ENCODE results near the gene SCGB1D4. TPM values are rescaled to one million over a fixed set of nuclear protein-coding genes. Genes with fewer than 3 reads are reported as not detected.

The SCGB1D4 gene
- total and polyA plus RNA-seq, 2 donors (not counting 3 experiments of a cell fraction or from before 2014, with no cell fraction given), result not detected

GRCh38 chr11:62260261-62260953 lies 38.5 kb downstream of the SCGB1D4 start:
- no peaks in the 10 kb centered on the region for H3K9me1 ChIP-seq (replicated peaks; ENCODE audit: control insufficient read depth, extremely low read depth, insufficient read depth, low read length)
- no peaks in the 10 kb centered on the region for H3K79me2 ChIP-seq (ENCODE audit: control insufficient read depth, insufficient read depth, low read length)
- no peak overlapping the region for H3K4me3 ChIP-seq (replicated peaks in 1 of 3; ENCODE audit: insufficient read depth in 1 of 3, low read depth in 1 of 3, low read length in 3 of 3)
- no TSS peak for BruUV-seq (replicated peaks)
- no peak overlapping the region for H3K9ac ChIP-seq (replicated peaks; ENCODE audit: extremely low read depth, insufficient read depth, low read length)
- no peak for TF ChIP-seq GATA2 (IDR thresholded peaks at IDR 0.05; ENCODE audit: insufficient read depth, insufficient read length, low read depth, low read length)
- no peak for TF ChIP-seq CTCF (IDR thresholded peaks at IDR 0.05; ENCODE audit: extremely low read depth in 1 of 2, insufficient read depth in 1 of 2, low read depth in 1 of 2, low read length in 2 of 2)
- no peak for TF ChIP-seq EZH2 (IDR thresholded peaks at IDR 0.05; ENCODE audit: borderline replicate concordance, low read depth, low read length, severe bottlenecking)
- TF ChIP-seq POLR2A (IDR thresholded peaks at IDR 0.05; ENCODE audit: low read depth, low read length), result no peak
- no peak for DNase-seq (ENCODE audit: low read depth, low spot score)
- ChIA-PET CTCF (interaction anchor here (1.0 kb wide), 1 partner anchor 135 kb away, joined by 4 read pairs; no protein-coding TSS in a partner anchor), POLR2A (no interaction called here)
- H3K27me3 ChIP-seq (ENCODE audit: control insufficient read depth in 2 of 2, insufficient read depth in 2 of 2, low read length in 2 of 2), result peaks cover 2 to 15% of the 10 kb centered on the region in 2 experiments
- no peaks in the 10 kb centered on the region for H3K36me3 ChIP-seq (ENCODE audit: control insufficient read depth in 2 of 2, extremely low read depth in 1 of 2, insufficient read depth in 2 of 2, low read length in 2 of 2)
- H3K4me1 ChIP-seq (ENCODE audit: control insufficient read depth, extremely low read depth, insufficient read depth, low read length), result peaks cover 15% of the 10 kb centered on the region
- intact Hi-C loops (cut with micrococcal nuclease) (no loop called here), dilution Hi-C loops (cut with MboI; ENCODE audit: extremely low pct_ligation_motif_present, low sequenced_read_pairs) (no loop called here)
- no peaks in the 10 kb centered on the region for H3K9me3 ChIP-seq (replicated peaks; ENCODE audit: control insufficient read depth, insufficient read depth, low read length)
- H2AFZ ChIP-seq (ENCODE audit: low read depth, low read length), result no peak overlapping the region
- no peaks in the 10 kb centered on the region for H4K20me1 ChIP-seq (replicated peaks; ENCODE audit: control insufficient read depth, extremely low read depth, insufficient read depth, low read length)
- H3K27ac ChIP-seq (ENCODE audit: insufficient read depth, low read depth, low read length), result no peak overlapping the region
- FAIRE-seq, result no peak
- no peak overlapping the region for H3K4me2 ChIP-seq (ENCODE audit: insufficient read depth, low read length)

- Histone ChIP-seq H4K20me1 (replicated peaks; ENCODE audit: control insufficient read depth, extremely low read depth, insufficient read depth, low read length) (no peaks in the 10 kb centered on the region), H3K79me2 (ENCODE audit: control insufficient read depth, insufficient read depth, low read length) (no peaks in the 10 kb centered on the region), H3K4me2 (ENCODE audit: insufficient read depth, low read length) (no peak overlapping the region), H3K9ac (replicated peaks; ENCODE audit: extremely low read depth, insufficient read depth, low read length) (no peak overlapping the region), H3K9me3 (replicated peaks; ENCODE audit: control insufficient read depth, insufficient read depth, low read length) (no peaks in the 10 kb centered on the region), H3K4me3 (replicated peaks in 1 of 3; ENCODE audit: insufficient read depth in 1 of 3, low read depth in 1 of 3, low read length in 3 of 3) (no peak overlapping the region), H3K9me1 (replicated peaks; ENCODE audit: control insufficient read depth, extremely low read depth, insufficient read depth, low read length) (no peaks in the 10 kb centered on the region), H3K4me1 (ENCODE audit: control insufficient read depth, extremely low read depth, insufficient read depth, low read length) (no peaks in the 10 kb centered on the region), H3K36me3 (ENCODE audit: control insufficient read depth in 2 of 2, extremely low read depth in 1 of 2, insufficient read depth in 2 of 2, low read length in 2 of 2) (no peaks in the 10 kb centered on the region), H3K27ac (ENCODE audit: insufficient read depth, low read depth, low read length) (no peak overlapping the region), H2AFZ (ENCODE audit: low read depth, low read length) (no peak overlapping the region), H3K27me3 (ENCODE audit: control insufficient read depth in 2 of 2, insufficient read depth in 2 of 2, low read length in 2 of 2) (peaks cover 2 to 15% of the 10 kb centered on the region in 2 experiments)
- TF ChIP-seq MYC (IDR thresholded peaks at IDR 0.05; ENCODE audit: low read depth, low read length) (no peak), FOS (IDR thresholded peaks at IDR 0.05; ENCODE audit: borderline replicate concordance, insufficient read depth, low read length) (peak; percentile 18), EZH2 (IDR thresholded peaks at IDR 0.05; ENCODE audit: borderline replicate concordance, low read depth, low read length, severe bottlenecking) (no peak)
- intact Hi-C loops (cut with micrococcal nuclease) (no loop called here), dilution Hi-C loops (cut with MboI; ENCODE audit: extremely low pct_ligation_motif_present, low sequenced_read_pairs) (no loop called here)
- ChIA-PET CTCF (no interaction called here), POLR2A (no interaction called here)
- no TSS peak for BruUV-seq (replicated peaks)
- DNase-seq (ENCODE audit: low read depth, low spot score) (no peak), FAIRE-seq (no peak)
Measured at GRCh38 chr11:62256281-62256680, 42.6 kb downstream of the SCGB1D4 start.

Measured in endothelial cell of umbilical vein (primary cell).